Liver (tissue), 9 donors: ENCODE results near the gene SMARCB1. TPM values are rescaled to one million over a fixed set of nuclear protein-coding genes. Genes with fewer than 3 reads are reported as not detected.

Experiments
- DNase-seq: peaks from one replicate; pipeline ENCODE4 v3.0.0-alpha.2; 2017; ENCODE audit warnings: low spot score
- H3K27ac ChIP-seq, 2 donors: one replicate each; pipeline ENCODE4 v1.7.0; 2013; ENCODE audit warnings: inconsistent platforms in 2 of 2, low read length in 2 of 2, control low read depth in 1 of 2, low read depth in 1 of 2, mild to moderate bottlenecking in 1 of 2
- H3K27me3 ChIP-seq, 4 donors: one replicate each; pipeline versions ENCODE4 v1.6.1 to v1.7.0; 2013; ENCODE audit warnings: low read length in 3 of 4, inconsistent platforms in 1 of 4, mild to moderate bottlenecking in 1 of 4, moderate library complexity in 1 of 4; ENCODE audit not compliant: control insufficient read depth in 4 of 4, insufficient read depth in 4 of 4
- H3K36me3 ChIP-seq, 4 donors: one replicate each; pipeline versions ENCODE4 v1.6.1 to v1.7.0; 2013; ENCODE audit warnings: low read length in 3 of 4, mild to moderate bottlenecking in 3 of 4, low read depth in 1 of 4, moderate library complexity in 1 of 4; ENCODE audit not compliant: control insufficient read depth in 4 of 4, insufficient read depth in 3 of 4
- H3K4me1 ChIP-seq, 4 donors: one replicate each; pipeline versions ENCODE4 v1.6.1 to v1.7.0; 2013; ENCODE audit warnings: low read length in 3 of 4, mild to moderate bottlenecking in 3 of 4, moderate library complexity in 1 of 4; ENCODE audit not compliant: control insufficient read depth in 4 of 4, insufficient read depth in 4 of 4
- H3K4me3 ChIP-seq, 3 donors: one replicate each; pipeline versions ENCODE4 v1.6.1 to v1.7.0; 2013; ENCODE audit warnings: low read length in 3 of 3, control low read depth in 1 of 3, low read depth in 1 of 3, mild to moderate bottlenecking in 1 of 3
- H3K9ac ChIP-seq, 2 donors: one replicate each; pipeline ENCODE4 v1.7.0; 2013; ENCODE audit warnings: low read length in 2 of 2, mild to moderate bottlenecking in 2 of 2, moderate library complexity in 2 of 2, control low read depth in 1 of 2, low read depth in 1 of 2
- H3K9me3 ChIP-seq, 4 donors: one replicate each; pipeline versions ENCODE4 v1.6.1 to v1.7.0; 2013; ENCODE audit warnings: low read length in 3 of 4; ENCODE audit not compliant: control insufficient read depth in 4 of 4
- ATF3 ChIP-seq: IDR thresholded peaks from 2 replicates; pipeline ENCODE4 v1.6.1; 2016; ENCODE audit warnings: antibody characterized with exemption
- CTCF ChIP-seq: fragments of 150-350 bp; IDR thresholded peaks from 2 replicates; pipeline ENCODE4 v1.5.1; 2017; ENCODE audit warnings: improper control_type of control experiment, low read depth, low read length; ENCODE audit not compliant: missing input control
- FOXA1 ChIP-seq: IDR thresholded peaks from 2 replicates; pipeline ENCODE4 v1.6.1; 2016; ENCODE audit warnings: antibody characterized with exemption
- FOXA2 ChIP-seq: IDR thresholded peaks from 2 replicates; pipeline ENCODE4 v1.6.1; 2016; ENCODE audit warnings: antibody characterized with exemption
- GABPA ChIP-seq, 2 donors: IDR thresholded peaks in 1 of 2; conservative IDR thresholded peaks in 1 of 2; 2 replicates each; pipeline ENCODE4 v1.6.1; 2016; ENCODE audit warnings: antibody characterized with exemption in 2 of 2, mild to moderate bottlenecking in 1 of 2, moderate library complexity in 1 of 2
- HNF4A ChIP-seq, 2 donors: conservative IDR thresholded peaks; 2 replicates each; pipeline ENCODE4 v1.6.1; 2016; ENCODE audit warnings: antibody characterized with exemption in 2 of 2, mild to moderate bottlenecking in 2 of 2
- JUND ChIP-seq, 2 donors: IDR thresholded peaks; 2 replicates each; pipeline ENCODE4 v1.6.1; 2016; ENCODE audit warnings: antibody characterized with exemption in 2 of 2
- RAD21 ChIP-seq, 2 donors: IDR thresholded peaks; 2 replicates each; pipeline ENCODE4 v1.6.1; 2016; ENCODE audit warnings: antibody characterized with exemption in 2 of 2, mild to moderate bottlenecking in 2 of 2
- REST ChIP-seq: IDR thresholded peaks from 2 replicates; pipeline ENCODE4 v1.6.1; 2016; ENCODE audit warnings: antibody characterized with exemption, mild to moderate bottlenecking
- RXRA ChIP-seq, 2 donors: IDR thresholded peaks; 2 replicates each; pipeline ENCODE4 v1.6.1; 2017 to 2018; ENCODE audit warnings: antibody characterized with exemption in 2 of 2, mild to moderate bottlenecking in 1 of 2
- SP1 ChIP-seq: IDR thresholded peaks from 2 replicates; pipeline ENCODE4 v1.6.1; 2018; ENCODE audit warnings: antibody characterized with exemption, mild to moderate bottlenecking
- TAF1 ChIP-seq: conservative IDR thresholded peaks from 2 replicates; pipeline ENCODE4 v1.6.1; 2016; ENCODE audit warnings: antibody characterized with exemption, mild to moderate bottlenecking
- YY1 ChIP-seq: IDR thresholded peaks from 2 replicates; pipeline ENCODE4 v1.6.1; 2016; ENCODE audit warnings: antibody characterized with exemption, mild to moderate bottlenecking
- ZBTB33 ChIP-seq: IDR thresholded peaks from 2 replicates; pipeline ENCODE4 v1.6.1; 2016; ENCODE audit warnings: antibody characterized with exemption
- WGBS: extraction: QIAGEN DNeasy Blood & Tissue Kit; methylation state at CpG from one replicate; pipeline ENCODE4 v1.1.7; 2013; 5-methylcytosine and 5-hydroxymethylcytosine counted together
- polyA plus RNA-seq, 2 donors: library from polyadenylated mRNA; stranded (reverse) in 1 of 2; unstranded in 1 of 2; fragments of 200-250 nt in 1 of 2; fragments of >200 nt in 1 of 2; fragmentation: Nextera tagmentation in 1 of 2; extraction: Ambion mirVana in 1 of 2; gene quantifications; one replicate each; pipeline versions ENCODE4 v1.2.1 to v1.2.3, GENCODE V29; 2013 to 2015
- total RNA-seq, 2 donors: library from RNA; depleted of rRNA; stranded (reverse); fragments of >200 nt; gene quantifications; one replicate each; pipeline ENCODE4 v1.2.3, GENCODE V29; 2014
- donor health status: healthy.
- donor health status: healthy.
- donor health status: healthy.
- donor health status: healthy.
- donor health status: healthy.

Gene SMARCB1
- total and polyA plus RNA-seq, 4 donors: 15.1 to 22.5 (median 19.1) TPM

- 97% methylated on average over 12 of the region's 12 CpGs for WGBS
- DNase-seq: no peak
Observed at GRCh38 chr22:23825246-23825905, 38.6 kb downstream of the SMARCB1 start.

GRCh38 chr22:23826510-23827350 is 40.0 kb downstream of the SMARCB1 start:
- no peak overlapping the region for H3K9ac ChIP-seq
- TF ChIP-seq HNF4A (conservative IDR thresholded peaks at IDR 0.05) (peak in 1 of 2 donors; percentile 21), FOXA1 (no peak)
- WGBS: 89% methylated on average over 15 of the region's 15 CpGs
- peaks cover 11 to 61% (median 30%) of the 10 kb centered on the region in 4 donors for H3K36me3 ChIP-seq
- H3K9me3 ChIP-seq: no peaks in the 10 kb centered on the region
- no peak overlapping the region for H3K27ac ChIP-seq
- no peaks in the 10 kb centered on the region for H3K27me3 ChIP-seq
- H3K4me1 ChIP-seq: no peaks in the 10 kb centered on the region
- no peak for DNase-seq
- no peak overlapping the region for H3K4me3 ChIP-seq

More at GRCh38 chr22:23825246-23825905, 38.6 kb downstream of the SMARCB1 start:
- Histone ChIP-seq H3K4me1 (no peaks in the 10 kb centered on the region), H3K27me3 (no peaks in the 10 kb centered on the region), H3K9ac (no peak overlapping the region), H3K4me3 (no peak overlapping the region), H3K36me3 (peaks cover 11 to 70% (median 38%) of the 10 kb centered on the region in 4 donors), H3K27ac (no peak overlapping the region), H3K9me3 (no peaks in the 10 kb centered on the region)
- TF ChIP-seq JUND (IDR thresholded peaks at IDR 0.05) (no peak), SP1 (no peak), CTCF (no peak), HNF4A (conservative IDR thresholded peaks at IDR 0.05) (no peak), TAF1 (no peak), ATF3 (no peak), RAD21 (IDR thresholded peaks at IDR 0.05) (no peak), GABPA (IDR thresholded peaks at IDR 0.05 in 1 of 2, conservative IDR thresholded peaks at IDR 0.05 in 1 of 2) (no peak), RXRA (IDR thresholded peaks at IDR 0.05) (no peak)

- Histone ChIP-seq H3K36me3 (peaks cover 11 to 59% (median 26%) of the 10 kb centered on the region in 4 donors), H3K27ac (no peak overlapping the region), H3K27me3 (no peaks in the 10 kb centered on the region), H3K4me3 (no peak overlapping the region), H3K9me3 (no peaks in the 10 kb centered on the region), H3K9ac (no peak overlapping the region), H3K4me1 (no peaks in the 10 kb centered on the region)
- no peak for DNase-seq
- TF ChIP-seq YY1 (no peak), SP1 (no peak), JUND (IDR thresholded peaks at IDR 0.05) (no peak), ZBTB33 (no peak), FOXA2 (no peak), REST (no peak), HNF4A (conservative IDR thresholded peaks at IDR 0.05) (no peak)
- WGBS: 86% methylated on average over 11 of the region's 11 CpGs
Observed at GRCh38 chr22:23827351-23827995, 40.7 kb downstream of the SMARCB1 start.
